ENCODE measurements around the gene ZCCHC18. TPM values are rescaled to one million over a fixed set of nuclear protein-coding genes. Genes with fewer than 3 reads are reported as not detected.
"Not testable (repeated sequence)": the region's sequence is repeated elsewhere in the genome, so short reads cannot be mapped to it uniquely, and the experiment has no call there.

Gene ZCCHC18
- total RNA-seq, 2 experiments from 2014 or later = 0.36 to 0.77 TPM

DNA sequence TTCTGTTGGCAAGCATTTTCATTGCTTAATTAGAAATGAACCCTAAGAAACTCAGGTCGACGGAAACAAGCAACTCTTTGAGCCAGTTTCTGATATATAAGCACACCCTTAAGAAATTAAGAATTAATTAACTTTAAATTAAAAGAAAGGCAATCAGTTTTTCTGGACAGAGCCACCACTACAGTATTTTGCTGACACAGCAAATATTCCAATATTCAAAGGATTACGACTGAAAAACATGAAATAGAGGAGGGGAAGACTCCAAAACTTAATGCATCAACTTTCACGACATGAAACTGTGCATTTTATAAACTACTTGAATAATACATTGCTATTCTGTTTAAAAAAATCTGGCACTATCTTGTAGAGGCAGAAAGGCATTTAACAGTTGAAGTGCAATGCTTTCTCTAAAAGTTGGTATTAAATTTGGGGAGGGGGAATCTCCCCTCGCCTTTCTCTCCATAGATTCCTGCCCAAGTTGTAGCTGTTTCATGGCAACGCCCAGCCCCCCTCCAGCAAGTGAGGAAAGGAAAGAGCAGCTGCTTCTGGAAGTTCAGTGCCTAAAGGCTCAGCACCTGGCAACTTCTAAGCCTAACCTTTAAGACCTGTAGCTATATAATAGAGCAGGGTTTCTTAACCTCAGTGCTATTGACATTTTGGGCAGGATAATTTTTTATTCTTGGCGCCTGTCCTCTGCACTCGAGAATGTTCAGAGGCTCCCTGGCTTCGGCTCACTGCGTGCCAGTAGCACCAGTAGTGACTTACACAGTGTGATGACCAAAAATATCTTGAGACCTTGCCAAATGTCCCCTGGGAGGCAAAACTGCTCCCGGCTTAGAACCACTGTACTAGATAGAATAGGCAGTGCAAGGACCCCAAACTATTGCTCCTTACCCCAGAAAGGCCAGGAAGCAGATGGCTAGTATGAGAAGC is 6.7 kb upstream of the ZCCHC18 start:
- Mint-ChIP-seq H3K27me3 (no peaks in the 10 kb centered on the region), H3K36me3 (no peaks in the 10 kb centered on the region), H3K27ac (no peak overlapping the region), H3K4me3 (no peak overlapping the region), H3K4me1 (ENCODE audit: low read depth) (peaks cover 14% of the 10 kb centered on the region), H3K9me3 (no peaks in the 10 kb centered on the region)
- CTCF ChIA-PET = no interaction called here
- intact Hi-C loops (cut with micrococcal nuclease) = no loop called here
- no peak for DNase-seq
- POLR2A ChIA-PET = no interaction called here

GRCh38 chrX:104108955-104109354 is 3.4 kb upstream of the ZCCHC18 start:
- Mint-ChIP-seq H3K27me3 (no peaks in the 10 kb centered on the region), H3K4me3 (no peak overlapping the region), H3K27ac (no peak overlapping the region), H3K9me3 (no peaks in the 10 kb centered on the region), H3K4me1 (ENCODE audit: low read depth) (peaks cover 29% of the 10 kb centered on the region), H3K36me3 (no peaks in the 10 kb centered on the region)
- intact Hi-C loops (cut with micrococcal nuclease) = no loop called here
- ChIA-PET POLR2A (no interaction called here), CTCF (no interaction called here)
- no peak for DNase-seq

DNA sequence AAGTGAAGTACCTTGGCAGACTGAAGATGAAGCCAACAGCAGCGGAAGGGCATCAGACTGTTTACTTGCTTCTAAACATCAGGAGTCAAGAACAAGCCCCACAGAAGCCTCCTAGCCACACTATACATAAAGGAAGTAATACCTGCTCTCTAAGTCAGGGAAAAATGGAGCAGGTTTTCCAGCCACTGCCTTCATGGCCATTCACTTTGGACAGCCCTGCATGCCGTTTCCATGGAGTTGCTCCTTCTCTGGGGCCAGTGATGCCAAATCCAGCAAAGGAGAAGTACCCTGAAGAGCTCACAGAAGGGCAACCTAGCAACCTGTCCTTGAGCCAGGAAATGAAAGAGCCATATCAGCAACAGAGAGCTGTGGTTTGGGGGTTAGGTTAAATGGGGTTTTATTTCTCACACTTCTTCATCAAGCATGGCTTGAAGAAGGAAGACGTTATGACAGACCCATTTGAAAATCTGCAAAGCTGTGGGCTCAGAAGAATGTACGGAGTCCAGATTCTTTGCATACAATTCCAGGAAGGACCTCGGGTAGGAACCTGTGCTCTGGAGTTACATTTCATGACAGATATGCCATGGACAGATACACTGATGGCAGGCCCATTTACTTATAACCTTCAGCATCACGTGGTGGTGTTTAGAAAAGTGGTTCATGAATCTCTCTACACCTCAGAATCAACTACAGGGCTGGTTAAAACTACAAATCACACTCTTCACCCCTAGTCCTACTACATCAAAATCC is 1.7 kb upstream of the ZCCHC18 start:
- H3K36me3 Mint-ChIP-seq, POLR2A ChIA-PET, H3K9me3 Mint-ChIP-seq, H3K4me3 Mint-ChIP-seq, DNase-seq, H3K27me3 Mint-ChIP-seq: not testable (repeated sequence)
- H3K4me1 Mint-ChIP-seq (ENCODE audit: low read depth) = peaks cover 29% of the 10 kb centered on the region
- intact Hi-C loops (cut with micrococcal nuclease) = loop anchor here (1.0 to 5.0 kb wide), 3 partner anchors 12 to 578 kb away; no protein-coding TSS in a partner anchor
- peak overlapping the region; percentile 45 for H3K27ac Mint-ChIP-seq
- CTCF ChIA-PET = interaction anchor here (0.9 to 3.5 kb wide), 3 partner anchors 25 to 266 kb away, joined by 3 to 18 read pairs (median 7); no protein-coding TSS in a partner anchor

DNA sequence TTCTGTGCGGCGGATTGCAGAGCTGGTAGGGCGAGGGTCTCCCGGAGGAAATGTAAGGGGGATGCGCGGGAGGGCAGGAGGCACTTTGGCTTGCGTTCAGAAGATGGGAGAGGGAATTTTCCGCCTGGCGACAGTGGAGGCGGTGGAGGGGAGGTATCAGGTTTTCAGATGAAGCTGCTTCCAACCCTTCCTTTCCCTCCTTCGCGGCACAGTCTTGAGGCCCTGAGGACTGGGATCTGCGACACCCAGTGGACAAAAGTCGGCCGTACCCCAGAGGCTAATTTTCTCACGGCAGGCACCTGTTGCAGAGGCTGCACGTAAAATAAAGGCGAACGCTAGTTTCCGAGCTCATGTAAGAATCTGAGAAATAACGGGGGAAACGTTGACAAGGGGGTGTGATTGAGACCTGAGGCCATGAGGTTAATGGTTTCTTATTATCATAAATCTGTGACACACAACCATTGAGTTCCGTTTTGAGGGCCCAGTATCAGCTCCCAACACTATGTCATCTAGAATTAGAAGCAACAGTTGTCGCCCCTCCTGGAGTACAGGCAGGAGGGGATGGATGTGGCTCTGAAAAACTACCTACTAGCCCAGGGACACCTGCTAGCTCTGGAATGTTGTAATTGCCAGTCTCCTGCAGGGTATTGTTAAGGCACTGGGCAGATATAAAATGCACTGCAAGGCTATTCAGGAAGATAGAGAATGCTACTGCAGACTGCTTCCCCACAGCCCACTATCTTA is 1.1 kb downstream of the ZCCHC18 start:
- intact Hi-C loops (cut with micrococcal nuclease) = loop anchor here (2.0 to 5.0 kb wide), 4 partner anchors 195 to 581 kb away; partner anchors contain the start of gene MORF4L2
- POLR2A ChIA-PET = interaction anchor here (1.8 kb wide), 1 partner anchor 43 kb away, joined by 5 read pairs; the partner anchor contains the start of gene SLC25A53
- no peaks in the 10 kb centered on the region for H3K27me3 Mint-ChIP-seq
- no peaks in the 10 kb centered on the region for H3K36me3 Mint-ChIP-seq
- peak; percentile 70 for DNase-seq
- no peaks in the 10 kb centered on the region for H3K9me3 Mint-ChIP-seq
- CTCF ChIA-PET = interaction anchor here (0.7 to 3.5 kb wide), 10 partner anchors 10 to 268 kb away, joined by 3 to 25 read pairs (median 6); partner anchors contain the start of gene SLC25A53
- H3K4me3 Mint-ChIP-seq = peak overlapping the region; percentile 79
- H3K27ac Mint-ChIP-seq = peak overlapping the region; percentile 49
- H3K4me1 Mint-ChIP-seq (ENCODE audit: low read depth) = peaks cover 44% of the 10 kb centered on the region

- Mint-ChIP-seq H3K9me3 (no peaks in the 10 kb centered on the region), H3K4me3 (no peak overlapping the region), H3K4me1 (ENCODE audit: low read depth) (peaks cover 32% of the 10 kb centered on the region), H3K36me3 (no peaks in the 10 kb centered on the region), H3K27me3 (no peaks in the 10 kb centered on the region), H3K27ac (no peak overlapping the region)
- ChIA-PET POLR2A (no interaction called here), CTCF (interaction anchor here (1.1 kb wide), 1 partner anchor 18 kb away, joined by 3 read pairs; no protein-coding TSS in a partner anchor)
- intact Hi-C loops (cut with micrococcal nuclease) = no loop called here
- no peak for DNase-seq
Observed at GRCh38 chrX:104117759-104118158, 5.4 kb downstream of the ZCCHC18 start.

DNA sequence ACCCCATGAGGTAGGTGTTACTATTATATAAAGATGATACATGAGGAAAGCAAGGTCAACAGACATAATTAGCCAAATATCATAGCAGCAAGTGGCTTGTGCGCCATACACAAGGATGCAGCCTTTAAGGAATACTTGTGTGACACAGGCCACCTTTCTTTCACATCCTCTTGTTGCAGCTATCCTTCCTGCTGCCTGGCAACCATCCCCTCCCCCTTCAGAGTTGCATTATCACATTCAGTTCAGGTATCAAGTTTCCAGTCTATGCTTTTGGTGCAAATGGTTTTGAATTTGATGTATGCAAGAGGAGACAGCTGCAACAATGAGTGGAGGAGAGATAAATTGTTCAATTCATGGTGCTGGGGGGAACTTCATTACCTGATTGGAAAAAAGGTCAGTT is 6.4 kb downstream of the ZCCHC18 start:
- Mint-ChIP-seq H3K27ac (no peak overlapping the region), H3K4me1 (ENCODE audit: low read depth) (peaks cover 36% of the 10 kb centered on the region), H3K9me3 (no peaks in the 10 kb centered on the region), H3K27me3 (no peaks in the 10 kb centered on the region), H3K36me3 (no peaks in the 10 kb centered on the region), H3K4me3 (no peak overlapping the region)
- CTCF ChIA-PET = interaction anchor here (1.9 kb wide), 1 partner anchor 274 kb away, joined by 4 read pairs; no protein-coding TSS in a partner anchor
- DNase-seq = no peak
- POLR2A ChIA-PET = no interaction called here
- intact Hi-C loops (cut with micrococcal nuclease) = no loop called here

GRCh38 chrX:104122829-104123228 is 10.5 kb downstream of the ZCCHC18 start:
- peaks cover 4% of the 10 kb centered on the region for H3K36me3 Mint-ChIP-seq
- no peak overlapping the region for H3K27ac Mint-ChIP-seq
- no peaks in the 10 kb centered on the region for H3K9me3 Mint-ChIP-seq
- intact Hi-C loops (cut with micrococcal nuclease) = no loop called here
- no peak overlapping the region for H3K4me3 Mint-ChIP-seq
- H3K27me3 Mint-ChIP-seq = no peaks in the 10 kb centered on the region
- peaks cover 27% of the 10 kb centered on the region for H3K4me1 Mint-ChIP-seq (ENCODE audit: low read depth)
- ChIA-PET POLR2A (no interaction called here), CTCF (interaction anchor here (0.9 to 1.5 kb wide), 3 partner anchors 9 to 14 kb away, joined by 3 to 9 read pairs (median 8); no protein-coding TSS in a partner anchor)
- DNase-seq = peak; percentile 14

GRCh38 chrX:104126856-104127255 is 14.5 kb downstream of the ZCCHC18 start:
- no peak for DNase-seq
- CTCF ChIA-PET = interaction anchor here (0.7 kb wide), 1 partner anchor 13 kb away, joined by 3 read pairs; no protein-coding TSS in a partner anchor
- intact Hi-C loops (cut with micrococcal nuclease) = no loop called here
- H3K36me3 Mint-ChIP-seq = peaks cover 4% of the 10 kb centered on the region
- H3K27ac Mint-ChIP-seq = no peak overlapping the region
- H3K9me3 Mint-ChIP-seq = no peaks in the 10 kb centered on the region
- H3K4me1 Mint-ChIP-seq (ENCODE audit: low read depth) = peaks cover 15% of the 10 kb centered on the region
- H3K4me3 Mint-ChIP-seq = no peak overlapping the region
- H3K27me3 Mint-ChIP-seq = no peaks in the 10 kb centered on the region
- POLR2A ChIA-PET = no interaction called here

GRCh38 chrX:104130808-104131207 is 18.5 kb downstream of the ZCCHC18 start:
- Mint-ChIP-seq H3K27me3 (no peaks in the 10 kb centered on the region), H3K4me3 (no peak overlapping the region), H3K9me3 (no peaks in the 10 kb centered on the region), H3K4me1 (ENCODE audit: low read depth) (peaks cover 17% of the 10 kb centered on the region), H3K27ac (no peak overlapping the region), H3K36me3 (peaks cover 4% of the 10 kb centered on the region)
- CTCF ChIA-PET = interaction anchor here (1.1 kb wide), 1 partner anchor 18 kb away, joined by 3 read pairs; no protein-coding TSS in a partner anchor
- no peak for DNase-seq
- POLR2A ChIA-PET = no interaction called here
- intact Hi-C loops (cut with micrococcal nuclease) = no loop called here

GRCh38 chrX:104134583-104135261 is 22.4 kb downstream of the ZCCHC18 start:
- intact Hi-C loops (cut with micrococcal nuclease) = no loop called here
- H3K27me3 Mint-ChIP-seq = no peaks in the 10 kb centered on the region
- no peak for DNase-seq
- CTCF ChIA-PET = interaction anchor here (1.3 to 3.1 kb wide), 2 partner anchors 9 to 15 kb away, joined by 4 to 11 read pairs; no protein-coding TSS in a partner anchor
- peaks cover 20% of the 10 kb centered on the region for H3K4me1 Mint-ChIP-seq (ENCODE audit: low read depth)
- no peaks in the 10 kb centered on the region for H3K9me3 Mint-ChIP-seq
- POLR2A ChIA-PET = no interaction called here
- H3K27ac Mint-ChIP-seq = no peak overlapping the region
- H3K4me3 Mint-ChIP-seq = no peak overlapping the region
- H3K36me3 Mint-ChIP-seq = no peaks in the 10 kb centered on the region

DNA sequence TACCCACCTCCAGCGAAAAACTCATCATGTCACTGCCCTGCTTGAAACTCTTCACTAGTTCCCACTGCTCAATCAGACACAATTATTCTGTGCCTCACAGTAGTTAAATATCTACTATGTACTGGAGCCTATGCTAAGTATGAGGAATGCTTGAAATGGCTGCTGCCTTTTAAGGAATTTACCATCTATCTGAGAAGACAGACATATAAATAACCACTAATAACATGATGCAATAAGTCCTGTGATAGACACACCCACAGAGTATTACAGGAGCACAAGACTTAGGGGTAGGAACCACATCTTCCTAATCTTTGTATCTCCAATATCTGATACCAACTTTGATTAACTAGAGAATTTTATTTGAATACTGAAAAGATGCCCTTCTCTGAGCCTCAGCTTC is 23.4 kb downstream of the ZCCHC18 start:
- Mint-ChIP-seq H3K4me3 (no peak overlapping the region), H3K27me3 (no peaks in the 10 kb centered on the region), H3K4me1 (ENCODE audit: low read depth) (peaks cover 20% of the 10 kb centered on the region), H3K27ac (no peak overlapping the region), H3K9me3 (no peaks in the 10 kb centered on the region), H3K36me3 (no peaks in the 10 kb centered on the region)
- POLR2A ChIA-PET = no interaction called here
- intact Hi-C loops (cut with micrococcal nuclease) = loop anchor here (1.0 kb wide), 2 partner anchors 37 to 290 kb away; no protein-coding TSS in a partner anchor
- CTCF ChIA-PET = interaction anchor here (0.6 to 3.1 kb wide), 16 partner anchors 10 to 291 kb away, joined by 3 to 48 read pairs (median 4); partner anchors contain the start of genes SLC25A53 and ZCCHC18
- DNase-seq = no peak

Measured in activated CD4-positive, alpha-beta memory T cell treated with anti-CD3 and anti-CD28 coated beads for 36 hours (primary cell).